ENCODE measurements around the gene COL5A1. TPM values are rescaled to one million over a fixed set of nuclear protein-coding genes. Genes with fewer than 3 reads are reported as not detected.

COL5A1 gene
- polyA plus RNA-seq (2013, experiment 1 of 2) = 366 TPM
- 331 TPM for polyA plus RNA-seq (2013, experiment 2 of 2)

DNA sequence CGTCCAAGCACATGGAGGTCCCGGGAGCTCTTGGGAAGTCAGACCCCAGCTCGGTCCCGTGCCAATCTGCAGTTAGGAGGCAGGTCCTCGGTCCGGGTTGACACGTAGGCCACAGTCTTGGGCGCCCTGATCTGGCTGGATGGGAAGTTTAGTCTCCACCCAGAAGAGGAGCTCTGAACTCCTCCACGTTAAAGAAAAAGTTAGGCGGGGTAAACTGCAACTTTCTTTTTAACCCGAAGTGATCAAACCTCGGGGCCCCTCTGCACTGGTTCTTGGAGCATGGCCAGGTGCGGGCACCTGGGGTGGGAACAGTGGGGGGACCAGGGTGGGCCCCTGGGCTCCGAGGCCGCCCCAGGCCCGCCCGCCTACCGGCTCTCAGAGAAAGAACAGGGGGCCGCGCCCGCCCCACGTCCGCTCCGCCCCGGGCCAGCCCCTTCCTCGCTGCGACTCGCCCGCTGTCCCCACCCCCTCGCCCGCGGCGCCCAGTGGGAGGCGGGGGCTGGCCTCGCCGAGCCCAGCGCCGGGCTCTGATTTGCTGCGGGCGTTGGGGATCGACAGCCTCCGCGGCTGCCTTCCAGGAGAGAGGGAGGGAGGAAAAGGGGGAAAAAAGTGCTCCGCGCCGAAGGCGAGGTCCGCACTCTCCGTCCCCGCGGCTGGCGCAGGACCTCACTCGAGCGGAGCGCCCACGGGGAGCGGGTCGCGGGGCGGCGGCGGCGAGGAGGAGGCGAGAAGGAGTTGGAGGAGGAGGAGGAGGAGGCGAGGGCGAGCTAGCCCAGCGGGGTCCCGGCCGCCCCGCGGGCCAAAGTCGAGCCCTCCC is at the start of gene COL5A1:
COL5A1 (plus strand) TSS at position 631 of the 817 bp plus-strand sequence. CDS start 385 bp downstream, outside the sequence.
- Histone ChIP-seq H3K27ac (ENCODE audit: low read depth, low read length, severe bottlenecking) (peak within 1 kb of the TSS; percentile 91), H3K9me3 (ENCODE audit: control insufficient read depth, low read length) (no peaks in the 10 kb centered on the region), H3K4me1 (ENCODE audit: control insufficient read depth, insufficient read depth, low read length, poor library complexity, severe bottlenecking) (peaks cover 45% of the 10 kb centered on the region), H3K36me3 (ENCODE audit: control insufficient read depth, insufficient read depth, low read length) (peaks cover 28% of the 10 kb centered on the region), H3K4me3 (ENCODE audit: extremely low read depth, insufficient read depth, low read length, poor library complexity, severe bottlenecking) (peak within 1 kb of the TSS; percentile 81)
- WGBS, 2 experiments (ENCODE audit: insufficient coverage in 2 of 2) = 1% methylated on average over 33 to 43 of the region's 72 CpGs

DNA sequence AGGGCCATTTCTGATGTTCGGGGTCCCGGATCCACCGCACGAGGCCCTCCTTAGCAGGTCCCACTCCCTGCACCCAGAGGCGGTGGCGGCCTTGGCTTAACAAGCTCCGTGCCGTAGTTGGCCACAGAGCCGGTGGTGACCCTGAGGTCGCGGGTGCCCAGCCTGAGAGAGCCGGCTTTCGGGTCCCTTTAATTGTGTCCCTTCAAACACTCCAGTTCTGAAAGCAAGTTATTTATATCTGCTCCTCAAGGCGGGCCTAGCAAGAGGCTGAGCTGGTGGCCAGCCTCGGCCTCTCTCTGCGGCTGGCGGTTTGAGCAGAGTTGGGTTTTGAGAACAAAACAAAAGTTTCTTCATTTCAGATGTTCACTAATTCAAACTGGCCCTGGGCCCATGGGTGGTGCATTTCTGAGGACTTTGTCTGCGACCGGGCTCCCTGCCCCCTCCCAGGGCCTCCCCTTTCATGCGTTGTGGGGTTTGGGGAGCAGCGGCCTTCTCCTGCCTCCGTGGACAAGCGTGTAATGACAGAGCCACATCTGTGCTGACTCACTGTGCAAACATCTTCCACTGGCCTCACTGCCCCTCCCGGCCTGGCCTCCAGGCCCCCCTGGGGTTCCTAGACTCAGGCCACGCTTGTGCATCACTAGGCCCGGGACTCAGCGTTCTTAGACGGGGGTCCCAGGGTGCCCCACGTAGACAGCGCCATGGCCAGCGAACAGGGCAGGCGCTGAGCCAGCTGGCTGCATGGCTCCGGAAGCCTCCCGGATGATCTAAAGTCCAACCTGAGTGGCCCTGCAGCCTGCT is 49.4 kb upstream of the COL5A1 start:
- Histone ChIP-seq H3K9me3 (ENCODE audit: control insufficient read depth, low read length) (no peaks in the 10 kb centered on the region), H3K4me1 (ENCODE audit: control insufficient read depth, insufficient read depth, low read length, poor library complexity, severe bottlenecking) (peaks cover 35% of the 10 kb centered on the region), H3K27ac (ENCODE audit: low read depth, low read length, severe bottlenecking) (peak overlapping the region; percentile 62), H3K4me3 (ENCODE audit: extremely low read depth, insufficient read depth, low read length, poor library complexity, severe bottlenecking) (no peak overlapping the region), H3K36me3 (ENCODE audit: control insufficient read depth, insufficient read depth, low read length) (no peaks in the 10 kb centered on the region)
- 87 to 89% methylated on average over 22 to 32 of the region's 34 CpGs for WGBS, 2 experiments (ENCODE audit: insufficient coverage in 2 of 2)

DNA sequence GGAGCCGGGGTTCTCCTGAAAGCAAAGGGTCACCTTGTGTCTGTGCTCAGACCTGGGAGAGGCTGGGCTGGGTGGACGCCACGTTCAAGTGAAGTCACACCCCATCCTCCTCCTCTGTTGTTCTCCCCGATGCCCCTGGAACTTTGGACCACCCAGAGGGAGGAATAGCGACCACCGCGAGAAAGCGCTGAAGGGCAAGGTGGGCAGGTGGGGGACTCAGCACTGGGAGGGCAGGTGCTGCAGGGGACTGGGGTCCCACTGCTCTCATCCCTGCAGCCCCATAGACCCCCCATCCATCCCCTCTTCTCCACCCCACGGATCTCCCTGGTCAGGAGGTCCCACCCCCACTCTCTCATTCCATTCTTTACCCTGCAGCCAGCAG is 48.8 kb upstream of the COL5A1 start:
- Histone ChIP-seq H3K9me3 (ENCODE audit: control insufficient read depth, low read length) (no peaks in the 10 kb centered on the region), H3K36me3 (ENCODE audit: control insufficient read depth, insufficient read depth, low read length) (no peaks in the 10 kb centered on the region), H3K27ac (ENCODE audit: low read depth, low read length, severe bottlenecking) (peak overlapping the region; percentile 62), H3K4me3 (ENCODE audit: extremely low read depth, insufficient read depth, low read length, poor library complexity, severe bottlenecking) (no peak overlapping the region), H3K4me1 (ENCODE audit: control insufficient read depth, insufficient read depth, low read length, poor library complexity, severe bottlenecking) (peaks cover 35% of the 10 kb centered on the region)
- 84 to 100% methylated on average over 1 to 7 of the region's 9 CpGs for WGBS, 2 experiments (ENCODE audit: insufficient coverage in 2 of 2)

DNA sequence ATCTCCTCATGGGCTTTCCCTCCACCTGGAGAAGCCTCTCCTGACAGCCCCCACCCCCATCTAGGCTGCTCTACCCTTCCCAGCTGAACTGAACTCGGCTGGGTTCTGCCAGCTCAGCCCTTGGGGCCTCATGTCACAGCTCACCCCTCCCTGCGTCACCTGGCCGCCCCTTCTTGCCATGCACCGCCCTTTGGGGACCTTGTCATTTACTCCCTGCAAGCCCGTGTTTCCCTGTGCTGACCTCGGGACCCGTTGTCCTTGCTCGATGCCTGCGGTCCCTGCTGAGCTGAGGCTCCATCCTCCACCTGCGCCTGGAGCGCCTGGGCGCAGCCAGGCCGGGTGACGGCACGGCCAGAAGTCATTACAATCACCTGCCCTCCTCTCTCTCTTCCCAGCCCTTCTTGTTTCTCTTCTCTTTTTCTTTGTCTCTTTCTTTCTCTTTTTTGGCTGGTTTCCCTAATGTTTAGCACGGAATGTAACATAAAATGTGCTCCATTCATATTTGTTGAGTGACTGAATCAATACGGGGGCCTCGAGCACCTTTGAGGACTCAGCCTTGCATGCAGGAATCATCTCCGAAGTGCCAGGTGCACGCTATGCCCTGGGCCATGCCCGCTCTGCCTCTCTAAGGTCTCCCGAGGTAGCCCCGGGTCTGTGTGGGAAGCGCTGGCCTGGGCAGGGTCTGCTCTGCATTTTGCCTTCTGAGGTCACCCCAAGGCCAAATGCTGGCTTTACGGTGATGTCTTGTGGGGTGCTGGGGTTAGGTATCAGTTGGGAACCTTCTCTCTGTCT is 48.1 kb upstream of the COL5A1 start:
- WGBS, 2 experiments (ENCODE audit: insufficient coverage in 2 of 2) = 91 to 94% methylated on average over 24 to 25 of the region's 25 CpGs
- Histone ChIP-seq H3K27ac (ENCODE audit: low read depth, low read length, severe bottlenecking) (no peak overlapping the region), H3K4me1 (ENCODE audit: control insufficient read depth, insufficient read depth, low read length, poor library complexity, severe bottlenecking) (peaks cover 35% of the 10 kb centered on the region), H3K4me3 (ENCODE audit: extremely low read depth, insufficient read depth, low read length, poor library complexity, severe bottlenecking) (no peak overlapping the region), H3K9me3 (ENCODE audit: control insufficient read depth, low read length) (no peaks in the 10 kb centered on the region), H3K36me3 (ENCODE audit: control insufficient read depth, insufficient read depth, low read length) (no peaks in the 10 kb centered on the region)

DNA sequence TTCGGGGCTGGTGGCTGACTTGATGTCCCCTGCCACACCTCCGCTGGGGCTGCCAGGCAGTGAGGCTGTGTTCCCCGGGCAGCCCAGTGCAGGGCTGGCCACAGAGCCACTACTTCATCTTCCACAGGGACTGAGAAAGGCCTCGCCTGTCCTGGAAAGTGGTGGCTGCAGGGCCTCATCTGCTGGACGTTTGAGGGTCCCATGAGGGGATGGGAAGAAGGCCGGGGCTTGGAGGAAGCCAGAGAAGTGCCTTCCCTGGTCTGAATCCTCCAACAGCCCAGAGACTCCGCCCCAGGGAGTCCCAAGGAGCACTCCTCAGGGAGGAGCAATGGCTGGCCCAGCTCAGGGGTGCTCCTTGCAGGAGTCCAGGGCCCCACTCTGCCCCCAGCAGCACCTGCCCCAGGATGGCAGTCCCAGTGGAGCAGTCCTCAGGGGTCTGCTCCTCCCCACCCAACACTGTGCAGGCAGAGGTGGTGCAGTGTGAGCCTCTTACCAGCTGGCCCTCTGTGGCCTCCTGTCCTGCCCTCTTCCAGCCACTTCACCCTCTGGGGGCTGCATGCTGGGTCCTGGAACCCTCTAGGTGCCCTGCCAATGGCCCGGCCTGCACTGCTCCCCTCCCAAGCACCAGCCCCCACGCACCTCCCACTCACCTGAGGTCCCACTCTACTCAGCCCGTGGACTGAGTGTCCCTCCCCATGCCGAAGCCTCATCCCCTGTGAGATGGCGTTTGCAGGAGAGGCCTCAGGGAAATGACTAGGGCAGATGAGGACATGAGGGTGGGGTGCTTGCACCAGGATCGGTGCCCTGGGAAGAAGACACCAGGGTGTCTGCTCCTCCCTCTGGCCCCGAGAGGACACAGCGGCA is 47.3 kb upstream of the COL5A1 start:
- Histone ChIP-seq H3K36me3 (ENCODE audit: control insufficient read depth, insufficient read depth, low read length) (no peaks in the 10 kb centered on the region), H3K4me1 (ENCODE audit: control insufficient read depth, insufficient read depth, low read length, poor library complexity, severe bottlenecking) (peaks cover 42% of the 10 kb centered on the region), H3K9me3 (ENCODE audit: control insufficient read depth, low read length) (no peaks in the 10 kb centered on the region), H3K4me3 (ENCODE audit: extremely low read depth, insufficient read depth, low read length, poor library complexity, severe bottlenecking) (no peak overlapping the region), H3K27ac (ENCODE audit: low read depth, low read length, severe bottlenecking) (no peak overlapping the region)
- WGBS, 2 experiments (ENCODE audit: insufficient coverage in 2 of 2) = 91 to 95% methylated on average over 8 to 10 of the region's 15 CpGs

DNA sequence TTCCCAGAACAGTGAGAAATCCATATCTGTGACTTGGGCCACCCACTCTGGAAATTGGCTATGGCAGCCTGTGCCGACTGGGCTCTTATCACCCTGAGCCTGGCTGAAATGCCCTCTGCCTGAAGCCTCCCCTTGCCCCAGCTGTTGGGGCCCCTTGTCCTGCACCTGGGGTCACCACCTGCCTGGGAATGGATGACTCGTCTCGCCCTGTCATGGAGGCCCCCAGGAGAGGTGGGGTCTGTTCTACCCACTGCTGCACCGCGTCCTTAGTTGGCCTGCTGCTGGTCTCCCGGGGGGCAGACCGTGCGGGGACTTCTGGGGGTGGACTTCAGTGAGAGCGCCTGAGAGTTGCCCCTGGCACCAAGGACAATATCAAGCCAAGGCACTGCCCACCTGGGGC is 46.6 kb upstream of the COL5A1 start:
- Histone ChIP-seq H3K36me3 (ENCODE audit: control insufficient read depth, insufficient read depth, low read length) (no peaks in the 10 kb centered on the region), H3K9me3 (ENCODE audit: control insufficient read depth, low read length) (no peaks in the 10 kb centered on the region), H3K4me3 (ENCODE audit: extremely low read depth, insufficient read depth, low read length, poor library complexity, severe bottlenecking) (no peak overlapping the region), H3K4me1 (ENCODE audit: control insufficient read depth, insufficient read depth, low read length, poor library complexity, severe bottlenecking) (peaks cover 46% of the 10 kb centered on the region), H3K27ac (ENCODE audit: low read depth, low read length, severe bottlenecking) (no peak overlapping the region)
- 94 to 98% methylated on average over 9 of the region's 9 CpGs for WGBS, 2 experiments (ENCODE audit: insufficient coverage in 2 of 2)

DNA sequence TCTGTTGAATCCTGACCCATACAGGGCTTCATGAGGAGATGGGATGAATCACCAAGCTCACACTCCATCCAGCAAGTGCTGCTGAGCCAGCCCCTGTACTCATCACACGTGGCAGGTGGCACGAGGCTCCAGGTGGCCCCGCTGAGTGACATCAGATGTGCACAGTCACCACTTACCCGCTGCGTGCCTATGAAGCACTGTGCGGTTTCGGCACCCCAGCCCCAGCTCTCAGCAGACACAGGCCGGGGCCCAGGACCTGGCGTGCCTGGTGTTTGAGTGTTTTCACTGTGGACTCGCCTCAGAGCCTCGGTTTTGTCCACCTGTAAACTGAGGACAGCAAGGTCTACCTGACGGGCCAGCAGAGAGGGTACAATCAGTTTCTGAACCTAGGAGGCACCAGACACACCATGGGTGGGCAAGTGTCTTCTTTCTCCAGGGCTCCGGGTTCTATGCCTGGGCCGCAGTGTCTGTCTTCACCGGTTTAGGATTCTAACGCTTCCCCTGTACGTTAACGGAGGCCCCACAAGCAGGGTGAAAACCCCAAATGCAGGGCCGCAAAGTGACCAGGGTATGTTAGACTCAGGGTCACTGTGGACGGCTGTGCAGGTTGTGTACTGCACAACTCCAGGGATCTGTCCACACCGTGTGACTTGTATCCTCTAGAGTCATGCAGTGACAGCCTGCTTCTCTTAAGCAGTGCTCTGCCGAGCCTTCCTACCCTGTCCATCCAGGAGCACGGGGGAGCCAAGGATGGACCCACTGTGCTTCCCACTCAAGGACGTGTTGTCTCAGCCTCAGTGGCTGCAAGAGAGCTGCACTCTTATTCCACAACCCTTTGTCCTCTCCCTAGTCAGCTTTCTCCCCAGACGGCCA is 44.3 kb upstream of the COL5A1 start:
- no peak overlapping the region for H3K27ac ChIP-seq (ENCODE audit: low read depth, low read length, severe bottlenecking)
- H3K9me3 ChIP-seq (ENCODE audit: control insufficient read depth, low read length) = peaks cover 5% of the 10 kb centered on the region
- H3K4me1 ChIP-seq (ENCODE audit: control insufficient read depth, insufficient read depth, low read length, poor library complexity, severe bottlenecking) = peaks cover 42% of the 10 kb centered on the region
- no peak overlapping the region for H3K4me3 ChIP-seq (ENCODE audit: extremely low read depth, insufficient read depth, low read length, poor library complexity, severe bottlenecking)
- 92 to 94% methylated on average over 24 to 25 of the region's 25 CpGs for WGBS, 2 experiments (ENCODE audit: insufficient coverage in 2 of 2)
- H3K36me3 ChIP-seq (ENCODE audit: control insufficient read depth, insufficient read depth, low read length) = no peaks in the 10 kb centered on the region

DNA sequence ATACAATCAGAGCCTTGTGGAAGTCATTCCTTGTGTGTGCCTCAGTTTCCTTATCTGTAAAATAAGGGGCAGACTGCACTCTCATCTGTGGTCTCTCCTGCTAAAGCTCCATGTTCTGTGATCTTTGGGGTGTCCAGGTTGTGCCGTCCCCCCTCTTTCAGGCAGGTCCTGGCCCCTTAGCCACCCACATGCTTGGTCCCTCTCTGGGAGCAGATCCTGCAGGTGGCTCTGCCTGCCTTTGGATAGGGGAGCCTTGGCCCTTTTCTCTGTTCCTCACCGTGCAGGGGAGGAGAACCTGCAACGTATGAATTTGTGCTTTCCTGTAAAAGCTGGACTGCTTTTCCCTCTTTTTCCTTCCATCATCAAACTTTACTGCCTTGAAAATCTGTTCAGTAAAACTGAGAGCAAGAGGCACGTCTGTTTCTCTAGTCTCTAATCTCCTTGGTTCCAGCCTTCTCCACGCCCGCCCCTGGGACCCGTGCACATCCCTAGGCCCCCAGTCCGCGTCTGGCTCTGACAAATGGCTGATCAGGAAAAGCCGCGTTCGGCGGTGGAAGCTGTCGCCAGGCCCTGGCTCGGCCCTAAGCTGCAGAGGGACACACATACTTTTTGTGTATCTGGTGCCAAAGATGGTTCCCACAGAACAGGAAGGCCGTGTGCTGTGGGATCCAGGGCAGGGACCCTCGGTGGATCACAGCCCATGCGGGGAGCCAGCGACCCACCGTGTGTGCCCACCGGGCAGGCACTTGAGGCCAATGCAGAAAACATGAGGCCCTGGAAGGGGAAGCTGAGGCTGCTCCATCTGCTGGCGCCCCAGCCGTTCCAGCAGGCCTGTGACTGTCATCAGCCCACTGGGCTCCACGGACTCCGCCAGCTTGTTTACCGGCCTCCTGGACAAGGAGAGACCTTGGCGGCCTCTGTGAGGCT is 43.4 kb upstream of the COL5A1 start:
- peak overlapping the region; percentile 26 for H3K27ac ChIP-seq (ENCODE audit: low read depth, low read length, severe bottlenecking)
- no peaks in the 10 kb centered on the region for H3K36me3 ChIP-seq (ENCODE audit: control insufficient read depth, insufficient read depth, low read length)
- WGBS, 2 experiments (ENCODE audit: insufficient coverage in 2 of 2) = 89 to 91% methylated on average over 19 to 27 of the region's 27 CpGs

More for the DNA sequence above, 43.4 kb upstream of the COL5A1 start:
- Histone ChIP-seq H3K4me3 (ENCODE audit: extremely low read depth, insufficient read depth, low read length, poor library complexity, severe bottlenecking) (no peak overlapping the region), H3K9me3 (ENCODE audit: control insufficient read depth, low read length) (peaks cover 5% of the 10 kb centered on the region), H3K4me1 (ENCODE audit: control insufficient read depth, insufficient read depth, low read length, poor library complexity, severe bottlenecking) (peaks cover 37% of the 10 kb centered on the region)
